ENCODE measurements around the gene ADCY2.

The ADCY2 gene

DNA sequence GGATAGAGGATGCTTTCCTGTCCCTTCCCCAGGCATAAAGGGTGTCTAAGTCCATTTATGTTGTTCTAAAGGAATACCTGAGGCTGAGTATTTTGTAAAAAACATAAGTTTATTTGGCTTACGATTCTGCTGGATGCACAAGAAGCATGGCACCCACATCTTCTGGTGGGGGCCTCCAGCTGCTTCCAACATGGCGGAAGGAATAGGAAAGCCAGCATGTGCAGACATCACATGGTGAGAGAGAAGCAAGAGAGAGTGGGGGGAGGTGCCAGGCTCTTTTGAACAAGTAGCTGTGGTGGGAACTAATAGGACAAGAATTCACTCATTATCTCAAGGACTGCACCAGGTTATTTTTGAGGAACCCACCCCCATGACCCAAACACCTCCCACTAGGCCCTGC is 77.2 kb downstream of the ADCY2 start:
- DNase-seq (ENCODE audit: low read depth) = no peak
- no peak overlapping the region for H3K4me3 ChIP-seq (ENCODE audit: low read length)
- TF ChIP-seq, protein P1, sequence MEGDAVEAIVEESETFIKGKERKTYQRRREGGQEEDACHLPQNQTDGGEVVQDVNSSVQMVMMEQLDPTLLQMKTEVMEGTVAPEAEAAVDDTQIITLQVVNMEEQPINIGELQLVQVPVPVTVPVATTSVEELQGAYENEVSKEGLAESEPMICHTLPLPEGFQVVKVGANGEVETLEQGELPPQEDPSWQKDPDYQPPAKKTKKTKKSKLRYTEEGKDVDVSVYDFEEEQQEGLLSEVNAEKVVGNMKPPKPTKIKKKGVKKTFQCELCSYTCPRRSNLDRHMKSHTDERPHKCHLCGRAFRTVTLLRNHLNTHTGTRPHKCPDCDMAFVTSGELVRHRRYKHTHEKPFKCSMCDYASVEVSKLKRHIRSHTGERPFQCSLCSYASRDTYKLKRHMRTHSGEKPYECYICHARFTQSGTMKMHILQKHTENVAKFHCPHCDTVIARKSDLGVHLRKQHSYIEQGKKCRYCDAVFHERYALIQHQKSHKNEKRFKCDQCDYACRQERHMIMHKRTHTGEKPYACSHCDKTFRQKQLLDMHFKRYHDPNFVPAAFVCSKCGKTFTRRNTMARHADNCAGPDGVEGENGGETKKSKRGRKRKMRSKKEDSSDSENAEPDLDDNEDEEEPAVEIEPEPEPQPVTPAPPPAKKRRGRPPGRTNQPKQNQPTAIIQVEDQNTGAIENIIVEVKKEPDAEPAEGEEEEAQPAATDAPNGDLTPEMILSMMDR (IDR thresholded peaks at IDR 0.05; ENCODE audit: insufficient read depth, low read depth, low read length, missing control alignments) = no peak

DNA sequence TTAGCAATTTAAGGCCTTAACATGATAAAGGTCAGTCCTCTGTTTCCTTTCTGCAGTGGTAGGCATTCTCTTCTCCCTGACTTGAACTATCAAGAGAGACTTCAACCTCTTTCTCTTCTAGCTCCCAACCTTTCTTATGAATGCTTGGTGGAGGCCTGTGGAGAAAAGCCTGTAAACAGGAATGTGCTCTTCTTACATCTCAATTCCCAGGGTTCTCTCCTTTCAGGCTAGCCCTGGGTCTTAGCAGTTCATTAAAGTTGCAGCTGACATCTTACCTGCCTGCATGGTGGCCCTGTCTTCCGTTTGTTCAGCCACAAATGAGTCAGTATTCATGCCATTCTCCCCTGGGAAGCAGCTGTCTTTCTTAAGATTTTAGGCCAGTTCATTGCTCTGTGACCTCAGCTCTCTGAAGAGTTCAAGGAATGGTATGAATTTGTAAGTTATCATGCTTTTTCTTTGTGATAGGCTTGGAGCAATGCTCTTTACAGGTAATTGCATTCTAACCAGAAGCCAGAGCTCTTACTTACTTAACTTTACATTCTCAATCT is 77.8 kb downstream of the ADCY2 start:
- H3K4me3 ChIP-seq (ENCODE audit: low read length) = no peak overlapping the region
- TF ChIP-seq, protein P1 (IDR thresholded peaks at IDR 0.05; ENCODE audit: insufficient read depth, low read depth, low read length, missing control alignments) = no peak
- DNase-seq (ENCODE audit: low read depth) = no peak

DNA sequence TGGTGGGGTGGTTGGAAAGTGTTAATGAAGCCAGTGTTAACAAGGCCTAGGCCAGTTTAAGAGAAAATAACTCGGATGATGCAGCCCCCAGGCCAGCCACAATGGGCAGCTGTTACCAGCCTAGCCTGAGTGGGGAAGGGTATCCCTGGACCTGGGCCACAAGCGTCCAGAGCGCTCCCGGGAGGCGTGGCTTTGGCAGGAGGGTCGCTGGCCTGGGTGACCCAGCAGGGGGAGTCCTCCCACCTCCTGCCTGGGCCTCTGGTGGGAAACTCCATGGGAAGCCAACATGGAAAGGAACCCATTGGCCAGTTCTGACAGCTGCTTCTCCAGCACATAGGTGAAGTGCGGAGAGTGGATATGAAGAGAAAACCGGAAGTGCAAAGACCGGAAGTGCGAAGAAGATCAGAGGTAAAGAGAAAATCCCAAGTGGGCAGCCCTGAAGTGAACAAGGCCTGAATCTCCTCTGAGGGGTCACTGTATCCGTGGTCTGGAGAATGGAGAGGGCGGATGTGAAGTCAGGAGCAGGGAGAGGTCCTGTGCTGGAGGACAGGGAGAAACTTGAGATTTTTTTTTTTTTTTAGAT is 79.0 kb downstream of the ADCY2 start:
- H3K4me3 ChIP-seq (ENCODE audit: low read length) = no peak overlapping the region
- DNase-seq (ENCODE audit: low read depth) = no peak
- TF ChIP-seq, protein P1 (IDR thresholded peaks at IDR 0.05; ENCODE audit: insufficient read depth, low read depth, low read length, missing control alignments) = no peak

DNA sequence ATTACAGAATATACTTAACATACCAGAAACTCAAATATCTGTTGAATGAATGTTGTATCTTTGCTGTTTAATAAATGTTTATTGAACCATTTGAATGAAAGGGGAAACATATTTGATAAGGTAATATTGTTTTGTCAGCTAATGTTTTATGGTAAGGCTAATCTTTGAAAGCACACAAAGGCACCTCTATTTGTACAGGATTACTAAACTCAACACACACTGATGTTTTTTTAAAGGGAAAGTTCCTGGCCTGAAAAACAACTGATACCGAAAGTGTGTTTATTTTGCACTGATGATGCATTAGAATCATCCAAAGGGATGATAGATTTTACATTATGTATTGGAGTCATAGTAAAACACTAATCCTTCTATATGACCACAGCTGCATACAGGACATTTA is 82.5 kb downstream of the ADCY2 start:
- no peak for DNase-seq (ENCODE audit: low read depth)
- no peak overlapping the region for H3K4me3 ChIP-seq (ENCODE audit: low read length)
- TF ChIP-seq, protein P1 (IDR thresholded peaks at IDR 0.05; ENCODE audit: insufficient read depth, low read depth, low read length, missing control alignments) = no peak

DNA sequence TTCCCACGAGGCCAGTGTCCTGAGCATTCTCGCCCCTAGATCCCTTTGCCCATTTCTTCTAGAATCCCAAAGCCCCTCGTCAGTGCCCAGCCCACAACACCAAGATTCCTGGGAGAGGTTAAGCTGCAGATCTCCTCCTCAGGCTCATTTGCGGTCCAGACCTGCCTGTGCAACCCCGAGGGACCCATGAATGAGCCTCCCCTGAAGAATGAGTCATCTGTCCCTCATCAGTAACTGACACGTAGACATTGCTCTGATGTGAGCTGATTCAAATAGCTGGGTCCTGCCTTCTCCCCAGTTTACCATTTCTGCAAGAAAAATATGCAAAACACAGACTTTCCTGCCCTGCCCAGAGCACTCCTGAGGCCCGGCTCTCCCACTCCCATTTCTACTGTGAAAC is 92.8 kb downstream of the ADCY2 start:
- TF ChIP-seq, protein P1 (IDR thresholded peaks at IDR 0.05; ENCODE audit: insufficient read depth, low read depth, low read length, missing control alignments) = no peak
- DNase-seq (ENCODE audit: low read depth) = no peak
- H3K4me3 ChIP-seq (ENCODE audit: low read length) = no peak overlapping the region

DNA sequence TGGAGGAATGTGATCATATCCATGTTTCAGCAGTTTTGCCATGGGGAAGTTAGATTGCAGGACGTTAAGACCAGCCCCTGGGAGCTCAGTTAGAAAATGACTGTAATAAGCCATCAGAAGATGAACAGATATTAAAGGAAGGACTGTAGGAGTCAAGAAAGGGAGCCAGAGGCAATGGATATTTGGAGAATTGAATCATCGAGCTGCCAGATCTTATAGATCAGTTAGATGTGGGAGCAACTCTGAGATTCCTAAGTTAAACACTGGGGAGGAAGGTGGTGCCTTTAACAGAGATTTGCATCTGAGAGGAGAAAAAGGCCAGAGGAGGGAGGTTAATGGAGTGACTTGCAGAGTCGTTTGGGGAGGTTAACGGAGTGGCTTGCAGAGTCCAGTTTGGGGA is 96.4 kb downstream of the ADCY2 start:
- no peak overlapping the region for H3K4me3 ChIP-seq (ENCODE audit: low read length)
- no peak for DNase-seq (ENCODE audit: low read depth)
- TF ChIP-seq, protein P1 (IDR thresholded peaks at IDR 0.05; ENCODE audit: insufficient read depth, low read depth, low read length, missing control alignments) = no peak

DNA sequence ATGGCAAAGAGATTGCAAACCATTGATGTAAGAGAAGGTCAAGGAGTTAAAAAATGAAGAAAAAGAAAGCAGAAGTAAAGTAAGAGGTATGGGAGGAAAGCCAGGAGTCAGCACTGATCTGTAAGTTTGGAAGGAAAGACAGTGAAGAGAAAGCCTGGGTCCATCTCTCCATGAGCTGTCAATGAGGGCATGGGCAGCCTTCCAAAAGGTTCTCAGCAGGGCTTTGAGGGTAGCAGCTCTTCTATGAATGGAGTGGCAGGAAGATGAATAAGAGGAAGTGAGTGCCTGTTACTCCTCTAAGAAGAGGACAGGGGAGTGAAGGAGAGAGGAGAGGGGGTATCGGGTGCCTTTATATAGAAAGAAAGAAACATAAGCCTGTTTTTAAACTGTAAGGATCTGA is 97.1 kb downstream of the ADCY2 start:
- no peak overlapping the region for H3K4me3 ChIP-seq (ENCODE audit: low read length)
- TF ChIP-seq, protein P1 (IDR thresholded peaks at IDR 0.05; ENCODE audit: insufficient read depth, low read depth, low read length, missing control alignments) = no peak
- no peak for DNase-seq (ENCODE audit: low read depth)

Measured in epithelial cell of esophagus (primary cell).